GM18870 (cell line): ENCODE data around the gene G2E3.
"Not testable (repeated sequence)": the region's sequence is repeated elsewhere in the genome, so short reads cannot be mapped to it uniquely, and the experiment has no call there.

Experiments
- ATAC-seq: cut with Tn5 transposase; IDR thresholded peaks from one replicate; pipeline ENCODE4 v1.9.1; 2021; ENCODE audit warnings: moderate library complexity; ENCODE audit not compliant: unreplicated experiment

The G2E3 gene

GRCh38 chr14:30559638-30560091 is 707 bp downstream of the G2E3 start:
- ATAC-seq, result no peak

GRCh38 chr14:30560581-30560980 is 1.6 kb downstream of the G2E3 start:
- no peak for ATAC-seq

GRCh38 chr14:30564235-30564867 is 5.4 kb downstream of the G2E3 start:
- ATAC-seq, result no peak

- ATAC-seq, result no peak
Observed at GRCh38 chr14:30564868-30565248, 5.9 kb downstream of the G2E3 start.

GRCh38 chr14:30569216-30569902 is 10.4 kb downstream of the G2E3 start:
- no peak for ATAC-seq

GRCh38 chr14:30569903-30570226 is 10.9 kb downstream of the G2E3 start:
- no peak for ATAC-seq

- no peak for ATAC-seq
Observed at GRCh38 chr14:30572237-30572636, 13.3 kb downstream of the G2E3 start.

- no peak for ATAC-seq
Observed at GRCh38 chr14:30572771-30573170, 13.8 kb downstream of the G2E3 start.

- ATAC-seq, result no peak
Observed at GRCh38 chr14:30573226-30573814, 14.4 kb downstream of the G2E3 start.

- no peak for ATAC-seq
Observed at GRCh38 chr14:30573966-30574365, 15.0 kb downstream of the G2E3 start.

GRCh38 chr14:30574777-30575176 is 15.8 kb downstream of the G2E3 start:
- ATAC-seq, result not testable (repeated sequence)

GRCh38 chr14:30576333-30576732 is 17.4 kb downstream of the G2E3 start:
- ATAC-seq, result not testable (repeated sequence)

GRCh38 chr14:30580616-30581282 is 21.8 kb downstream of the G2E3 start:
- no peak for ATAC-seq

GRCh38 chr14:30581283-30581625 is 22.3 kb downstream of the G2E3 start:
- no peak for ATAC-seq

- ATAC-seq, result no peak
Observed at GRCh38 chr14:30582376-30582775, 23.4 kb downstream of the G2E3 start.

GRCh38 chr14:30584058-30584630 is 25.2 kb downstream of the G2E3 start:
- no peak for ATAC-seq

- ATAC-seq, result no peak
Observed at GRCh38 chr14:30585204-30585603, 26.2 kb downstream of the G2E3 start.

GRCh38 chr14:30587141-30587540 is 28.2 kb downstream of the G2E3 start:
- no peak for ATAC-seq

- ATAC-seq, result no peak
Observed at GRCh38 chr14:30588873-30589272, 29.9 kb downstream of the G2E3 start.

- no peak for ATAC-seq
Observed at GRCh38 chr14:30596935-30597334, 38.0 kb downstream of the G2E3 start.

GRCh38 chr14:30597504-30597903 is 38.5 kb downstream of the G2E3 start:
- no peak for ATAC-seq
